G401 (cell line): ENCODE results near the gene GSE1. TPM values are rescaled to one million over a fixed set of nuclear protein-coding genes. Genes with fewer than 3 reads are reported as not detected.
A peak's percentile ranks its signal among the peaks of the same experiment; 100 is the strongest.

Experiments used
- DNase-seq: peaks from one replicate; pipeline ENCODE4 v3.0.0-alpha.2; 2015; ENCODE audit warnings: low spot score
- in situ Hi-C: cut with HindIII; loops from 2 replicates; pipeline ENCODE4 v1.10.0; 2016; ENCODE audit warnings: low sequenced_read_pairs, mixed read lengths
- total RNA-seq: library from RNA; depleted of rRNA; stranded (reverse); fragments of >200 nt; shearing (Covaris generic); gene quantifications from 2 replicates; pipeline ENCODE4 v1.2.3, GENCODE V29; 2014

Gene GSE1
- total RNA-seq, 1 experiment from 2014 or later: 35.6 TPM

- DNase-seq: peak; percentile 37
- in situ Hi-C loops: no loop called here
Measured at GRCh38 chr16:85662482-85662812, 49.3 kb downstream of the GSE1 start.

- DNase-seq: no peak
- in situ Hi-C loops: no loop called here
Measured at GRCh38 chr16:85662976-85663830, 50.1 kb downstream of the GSE1 start.

- peak; percentile 81 for DNase-seq
Measured at GRCh38 chr16:85663891-85664321, 50.8 kb downstream of the GSE1 start.

DNA sequence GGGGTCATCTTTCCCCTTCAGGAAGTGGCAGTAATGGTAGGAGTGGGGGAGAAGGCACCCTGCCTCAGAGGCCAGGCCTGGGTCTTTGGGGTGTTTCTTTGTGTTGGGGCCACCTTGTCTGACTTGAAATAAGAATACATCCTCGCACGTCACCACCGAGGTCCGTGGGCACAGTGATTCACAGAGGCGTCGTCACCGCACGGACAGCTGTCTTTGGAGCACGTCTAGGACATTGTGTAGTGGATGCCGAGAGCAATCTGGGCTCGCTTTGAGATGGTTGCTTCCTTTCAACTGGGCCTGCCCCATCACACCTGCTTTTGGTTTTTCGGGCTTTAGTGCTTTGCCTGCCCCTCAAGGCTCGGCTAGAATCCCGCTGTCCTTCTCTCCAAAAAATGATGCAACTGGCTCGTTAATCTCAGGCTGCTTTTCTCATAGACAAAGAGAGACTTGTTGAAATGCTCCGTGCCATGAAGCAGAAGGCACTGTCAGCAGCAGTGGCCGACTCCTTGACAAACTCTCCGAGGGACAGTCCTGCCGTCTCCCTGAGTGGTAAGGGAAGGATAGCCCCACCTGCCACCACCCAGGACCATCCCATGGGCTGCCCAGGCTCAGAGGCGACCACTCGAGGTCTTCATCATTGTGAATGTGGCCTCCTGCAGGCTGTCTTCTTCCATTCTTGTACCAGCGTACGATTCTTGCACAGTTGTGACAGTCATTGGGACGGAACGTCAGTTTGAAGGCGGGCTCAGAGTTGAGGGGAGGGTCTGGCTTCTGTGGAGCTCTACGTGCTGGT, 51.7 kb downstream of the GSE1 start:
- DNase-seq: no peak
- in situ Hi-C loops: no loop called here

More at GRCh38 chr16:85663891-85664321, 50.8 kb downstream of the GSE1 start:
- in situ Hi-C loops: no loop called here

DNA sequence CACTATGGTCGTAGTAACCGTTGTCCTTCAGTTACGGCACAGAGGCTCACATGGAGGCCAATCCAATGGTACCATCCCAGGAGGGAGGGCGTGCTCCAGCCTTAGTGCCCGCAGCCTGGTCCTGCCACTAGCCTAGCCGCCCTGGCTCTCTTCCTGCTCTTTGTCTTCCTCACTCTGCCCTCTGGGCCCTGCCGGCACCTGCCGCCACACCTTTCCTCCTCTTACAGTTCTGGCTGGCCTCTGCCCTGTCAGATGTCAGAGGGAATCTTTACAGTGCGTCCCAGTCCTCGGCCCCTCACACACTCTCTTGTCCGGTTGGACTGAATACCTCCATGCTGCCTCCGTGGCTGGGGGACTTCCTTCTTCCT, 52.2 kb downstream of the GSE1 start:
- DNase-seq: no peak
- in situ Hi-C loops: no loop called here

DNA sequence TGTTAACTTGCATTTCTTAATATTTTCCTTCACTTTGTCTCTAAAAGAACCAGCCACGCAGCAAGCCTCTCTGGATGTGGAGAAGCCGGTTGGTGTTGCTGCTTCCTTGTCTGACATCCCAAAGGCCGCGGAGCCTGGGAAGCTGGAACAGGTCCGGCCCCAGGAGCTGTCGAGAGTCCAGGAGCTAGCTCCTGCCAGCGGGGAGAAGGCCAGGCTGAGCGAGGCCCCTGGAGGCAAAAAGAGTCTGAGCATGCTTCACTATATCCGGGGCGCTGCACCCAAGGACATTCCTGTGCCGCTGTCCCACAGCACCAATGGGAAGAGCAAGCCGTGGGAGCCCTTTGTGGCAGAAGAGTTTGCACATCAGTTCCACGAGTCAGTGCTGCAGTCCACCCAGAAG, 52.8 kb downstream of the GSE1 start:
- DNase-seq: no peak
- in situ Hi-C loops: no loop called here

DNA sequence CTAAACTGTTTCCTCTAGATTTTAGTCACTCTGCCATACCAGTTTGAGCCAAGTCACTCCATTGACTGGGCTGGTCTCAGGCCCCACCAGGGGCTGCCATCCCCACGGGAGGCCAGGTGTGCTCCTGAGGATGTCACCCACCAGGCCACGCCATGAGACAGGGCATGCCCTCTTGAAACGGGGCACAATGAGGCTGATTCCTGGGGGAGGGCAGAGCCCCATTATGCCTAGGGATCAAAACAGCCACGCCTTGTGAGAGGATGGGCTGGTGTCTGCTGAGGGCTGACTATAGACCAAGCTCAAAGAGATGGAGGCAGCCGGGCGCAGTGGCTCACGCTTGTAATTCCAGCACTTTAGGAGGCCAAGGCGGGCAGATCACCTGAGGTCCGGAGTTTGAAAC, 54.1 kb downstream of the GSE1 start:
- in situ Hi-C loops: no loop called here
- no peak for DNase-seq

- no peak for DNase-seq
- in situ Hi-C loops: no loop called here
Measured at GRCh38 chr16:85667841-85668413, 54.8 kb downstream of the GSE1 start.

- in situ Hi-C loops: no loop called here
- no peak for DNase-seq
Measured at GRCh38 chr16:85668676-85669424, 55.7 kb downstream of the GSE1 start.

- in situ Hi-C loops: no loop called here
- no peak for DNase-seq
Measured at GRCh38 chr16:85670840-85671239, 57.7 kb downstream of the GSE1 start.

- in situ Hi-C loops: no loop called here
- peak; percentile 63 for DNase-seq
Measured at GRCh38 chr16:85673529-85674417, 60.7 kb downstream of the GSE1 start.

- in situ Hi-C loops: no loop called here
- DNase-seq: no peak
Measured at GRCh38 chr16:85674418-85674755, 61.3 kb downstream of the GSE1 start.

DNA sequence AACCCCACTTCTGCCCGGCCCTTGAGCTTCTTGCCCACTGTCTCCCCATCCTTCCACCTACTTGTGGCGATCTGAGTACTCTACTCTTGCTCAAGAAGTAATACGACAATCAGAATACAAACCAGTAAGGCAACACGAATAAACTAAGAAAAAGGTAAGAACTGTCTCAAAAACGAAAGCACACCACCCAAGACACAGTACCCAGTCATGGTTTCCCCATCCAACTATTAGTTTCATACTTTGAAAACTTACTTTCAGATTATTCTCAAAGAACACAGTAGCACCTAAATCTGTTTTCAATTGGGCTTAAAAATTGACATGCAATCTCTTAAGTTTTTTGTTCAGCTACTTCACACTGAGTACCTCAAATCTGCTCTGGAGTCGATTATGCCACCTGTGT, 61.7 kb downstream of the GSE1 start:
- in situ Hi-C loops: no loop called here

DNA sequence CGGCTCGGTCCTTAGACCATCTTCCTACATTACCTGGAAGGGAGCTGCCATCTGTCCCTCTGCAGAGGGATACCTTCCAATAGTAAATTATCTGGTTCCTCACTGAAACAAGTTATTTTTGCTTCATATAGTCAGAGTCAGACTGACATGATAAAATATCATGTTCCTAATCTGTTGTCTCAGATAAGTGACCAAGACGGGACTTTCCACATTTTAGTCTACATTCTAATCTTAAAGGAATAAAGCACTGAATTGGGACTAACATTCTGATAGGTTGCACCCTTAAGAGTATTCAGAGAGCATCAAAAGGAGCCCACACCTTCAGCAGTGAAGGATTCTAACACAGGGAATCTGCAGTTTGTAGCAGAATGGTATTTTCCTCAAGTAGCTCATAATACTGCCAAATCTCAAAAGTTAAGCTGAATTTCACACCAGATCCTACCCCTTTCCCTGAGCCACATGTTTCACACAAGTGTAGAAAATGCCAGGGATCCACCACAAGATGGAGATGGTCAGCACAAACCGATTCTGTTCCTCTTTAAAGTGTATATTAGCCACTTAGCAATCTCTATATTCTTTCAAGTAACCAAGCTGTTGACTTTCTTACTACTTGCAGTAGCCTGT, 62.2 kb downstream of the GSE1 start:
- peak; percentile 56 for DNase-seq
- in situ Hi-C loops: no loop called here

More for the DNA sequence above, 61.7 kb downstream of the GSE1 start:
- no peak for DNase-seq

DNA sequence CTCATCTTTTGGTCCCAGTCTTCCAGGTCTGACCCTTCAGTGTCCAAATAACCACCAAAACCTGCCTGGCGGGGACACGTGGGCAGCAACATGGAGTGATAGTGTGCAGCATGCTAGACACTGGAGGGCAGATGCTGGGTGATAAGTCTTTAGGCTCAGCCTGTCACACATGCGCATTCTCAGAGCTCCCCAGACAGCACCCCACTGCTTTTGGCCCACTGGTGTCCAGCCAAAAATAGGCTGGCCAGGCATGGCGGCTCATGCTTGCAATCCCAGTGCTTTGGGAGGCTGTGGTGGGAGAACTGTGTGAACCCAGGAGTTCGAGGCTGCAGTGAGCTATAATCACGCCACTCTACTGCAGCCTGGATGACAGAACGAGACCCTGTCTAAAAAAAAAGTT, 63.3 kb downstream of the GSE1 start:
- in situ Hi-C loops: no loop called here
- no peak for DNase-seq

GRCh38 chr16:85677383-85677967, 64.4 kb downstream of the GSE1 start:
- in situ Hi-C loops: no loop called here
- no peak for DNase-seq

- DNase-seq: no peak
- in situ Hi-C loops: no loop called here
Measured at GRCh38 chr16:85678016-85678415, 64.9 kb downstream of the GSE1 start.

DNA sequence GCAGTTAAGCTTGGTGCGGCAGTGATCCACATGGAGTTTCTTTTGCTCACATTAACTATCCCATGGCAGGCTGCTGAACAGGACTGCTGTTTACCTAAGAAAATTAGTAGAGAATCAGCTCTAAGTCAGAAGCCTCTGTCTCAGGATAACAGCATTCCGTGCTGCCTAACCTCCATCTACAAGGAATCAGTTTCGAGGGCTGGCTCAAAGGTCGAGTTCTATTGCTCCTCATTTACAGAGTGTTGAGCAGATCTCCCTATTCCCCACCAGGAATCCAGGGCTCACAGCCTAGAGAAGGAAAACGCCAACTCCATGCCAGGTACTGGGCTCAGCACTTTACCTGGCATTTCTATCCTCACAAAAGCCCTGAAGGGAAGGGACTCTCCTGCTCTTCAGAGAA, 65.7 kb downstream of the GSE1 start:
- in situ Hi-C loops: no loop called here
- no peak for DNase-seq
